WERI-Rb-1 (cell line): ENCODE measurements around the gene CCDC183.

Source experiments
- DNase-seq: peaks from one replicate; pipeline ENCODE4 v3.0.0-alpha.2; 2020
- H3K27ac ChIP-seq: fragments of 250-450 bp; sonication (Bioruptor Pico); 2 replicates; pipeline ENCODE4 v1.5.1; 2020; ENCODE audit warnings: mild to moderate bottlenecking, moderate library complexity
- H3K27me3 ChIP-seq: fragments of 250-450 bp; sonication (Bioruptor Pico); 2 replicates; pipeline ENCODE4 v1.5.1; 2021; ENCODE audit warnings: mild to moderate bottlenecking, low read depth, moderate library complexity; ENCODE audit not compliant: insufficient read depth, severe bottlenecking
- H3K36me3 ChIP-seq: fragments of 250-450 bp; sonication (Bioruptor Pico); 2 replicates; pipeline ENCODE4 v1.5.1; 2020; ENCODE audit warnings: mild to moderate bottlenecking, moderate library complexity
- H3K4me3 ChIP-seq: 2 replicates; pipeline ENCODE4 v1.5.1; 2011; ENCODE audit warnings: low read depth, mild to moderate bottlenecking, control low read depth, low read length
- H3K9me3 ChIP-seq: fragments of 250-450 bp; sonication (Bioruptor Pico); 2 replicates; pipeline ENCODE4 v1.5.1; 2021; ENCODE audit warnings: mild to moderate bottlenecking, moderate library complexity; ENCODE audit not compliant: severe bottlenecking
- TF ChIP-seq, protein P1 (sequence below): IDR thresholded peaks from 2 replicates; pipeline ENCODE4 v1.5.1; 2011; ENCODE audit warnings: low read depth, mild to moderate bottlenecking, control low read depth, inconsistent platforms, low read length

Gene CCDC183

DNA sequence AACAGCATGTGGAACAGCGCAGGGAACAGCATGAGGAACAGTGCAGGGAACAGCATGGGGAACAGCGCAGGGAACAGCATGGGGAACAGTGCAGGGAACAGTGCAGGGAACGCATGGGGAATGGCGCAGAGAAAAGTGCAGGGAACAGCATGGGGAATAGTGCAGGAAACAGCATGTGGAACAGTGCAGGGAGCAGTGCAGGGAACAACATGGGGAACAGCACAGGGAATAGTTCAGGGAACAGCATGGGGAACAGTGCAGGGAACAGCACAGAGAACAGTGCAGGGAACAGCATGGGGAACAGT is 40.1 kb upstream of the CCDC183 start:
- H3K9me3 ChIP-seq: peaks cover 5% of the 10 kb centered on the region
- TF ChIP-seq, protein P1, sequence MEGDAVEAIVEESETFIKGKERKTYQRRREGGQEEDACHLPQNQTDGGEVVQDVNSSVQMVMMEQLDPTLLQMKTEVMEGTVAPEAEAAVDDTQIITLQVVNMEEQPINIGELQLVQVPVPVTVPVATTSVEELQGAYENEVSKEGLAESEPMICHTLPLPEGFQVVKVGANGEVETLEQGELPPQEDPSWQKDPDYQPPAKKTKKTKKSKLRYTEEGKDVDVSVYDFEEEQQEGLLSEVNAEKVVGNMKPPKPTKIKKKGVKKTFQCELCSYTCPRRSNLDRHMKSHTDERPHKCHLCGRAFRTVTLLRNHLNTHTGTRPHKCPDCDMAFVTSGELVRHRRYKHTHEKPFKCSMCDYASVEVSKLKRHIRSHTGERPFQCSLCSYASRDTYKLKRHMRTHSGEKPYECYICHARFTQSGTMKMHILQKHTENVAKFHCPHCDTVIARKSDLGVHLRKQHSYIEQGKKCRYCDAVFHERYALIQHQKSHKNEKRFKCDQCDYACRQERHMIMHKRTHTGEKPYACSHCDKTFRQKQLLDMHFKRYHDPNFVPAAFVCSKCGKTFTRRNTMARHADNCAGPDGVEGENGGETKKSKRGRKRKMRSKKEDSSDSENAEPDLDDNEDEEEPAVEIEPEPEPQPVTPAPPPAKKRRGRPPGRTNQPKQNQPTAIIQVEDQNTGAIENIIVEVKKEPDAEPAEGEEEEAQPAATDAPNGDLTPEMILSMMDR: no peak

GRCh38 chr9:136756836-136757235 is 39.3 kb upstream of the CCDC183 start:
- H3K36me3 ChIP-seq: no peaks in the 10 kb centered on the region
- no peaks in the 10 kb centered on the region for H3K27me3 ChIP-seq
- no peak overlapping the region for H3K4me3 ChIP-seq
- TF ChIP-seq, protein P1: no peak
- H3K27ac ChIP-seq: no peak overlapping the region
- no peak for DNase-seq
- H3K9me3 ChIP-seq: peaks cover 5% of the 10 kb centered on the region

More for the DNA sequence above, 40.1 kb upstream of the CCDC183 start:
- Histone ChIP-seq H3K27ac (no peak overlapping the region), H3K27me3 (no peaks in the 10 kb centered on the region), H3K36me3 (no peaks in the 10 kb centered on the region), H3K4me3 (no peak overlapping the region)
- no peak for DNase-seq

- peaks cover 5% of the 10 kb centered on the region for H3K9me3 ChIP-seq
- TF ChIP-seq, protein P1: no peak
- H3K36me3 ChIP-seq: no peaks in the 10 kb centered on the region
- no peak for DNase-seq
- no peak overlapping the region for H3K4me3 ChIP-seq
- H3K27me3 ChIP-seq: no peaks in the 10 kb centered on the region
- H3K27ac ChIP-seq: no peak overlapping the region
Observed at GRCh38 chr9:136757328-136757727, 38.8 kb upstream of the CCDC183 start.

GRCh38 chr9:136757751-136758140 is 38.4 kb upstream of the CCDC183 start:
- Histone ChIP-seq H3K27me3 (no peaks in the 10 kb centered on the region), H3K27ac (no peak overlapping the region), H3K36me3 (no peaks in the 10 kb centered on the region), H3K4me3 (no peak overlapping the region), H3K9me3 (peaks cover 5% of the 10 kb centered on the region)
- DNase-seq: no peak
- TF ChIP-seq, protein P1: no peak

- Histone ChIP-seq H3K27me3 (no peaks in the 10 kb centered on the region), H3K4me3 (no peak overlapping the region), H3K27ac (no peak overlapping the region), H3K36me3 (no peaks in the 10 kb centered on the region), H3K9me3 (peaks cover 5% of the 10 kb centered on the region)
- TF ChIP-seq, protein P1: no peak
- no peak for DNase-seq
Observed at GRCh38 chr9:136759001-136759400, 37.1 kb upstream of the CCDC183 start.
